Measurements from ENCODE around the gene XPNPEP1.

XPNPEP1 gene

GRCh38 chr10:109915566-109915965, 7.7 kb downstream of the XPNPEP1 start:
- H3K27me3 ChIP-seq (ENCODE audit: control insufficient read depth, low read length), result no peaks in the 10 kb centered on the region
- no peaks in the 10 kb centered on the region for H4K20me1 ChIP-seq (ENCODE audit: control insufficient read depth, insufficient read depth, low read depth, low read length)
- peaks cover 27% of the 10 kb centered on the region for H3F3A ChIP-seq (ENCODE audit: control insufficient read depth, insufficient read depth)
- peak overlapping the region; percentile 39 for H3K4me3 ChIP-seq (ENCODE audit: low read length)
- peak overlapping the region; percentile 51 for H3K4me2 ChIP-seq (ENCODE audit: low read length)
- peaks cover 93% of the 10 kb centered on the region for H3K4me1 ChIP-seq (ENCODE audit: control insufficient read depth, low read length)
- peaks cover 58% of the 10 kb centered on the region for H3K36me3 ChIP-seq (ENCODE audit: control insufficient read depth, low read length)
- TF ChIP-seq EZH2phosphoT487 (IDR thresholded peaks at IDR 0.05; ENCODE audit: borderline replicate concordance, low read length) (no peak), CTCF (IDR thresholded peaks at IDR 0.05; ENCODE audit: low read depth, low read length, poor library complexity, severe bottlenecking) (no peak)
- peaks cover 77% of the 10 kb centered on the region for H3K79me2 ChIP-seq (ENCODE audit: control insufficient read depth, low read length)
- no peaks in the 10 kb centered on the region for H3K9me2 ChIP-seq (replicated peaks; ENCODE audit: control insufficient read depth, low read length)
- H3K27ac ChIP-seq (ENCODE audit: low read depth, low read length), result peak overlapping the region; percentile 93
- H3K9me3 ChIP-seq (ENCODE audit: control insufficient read depth, insufficient read depth, low read length), result no peaks in the 10 kb centered on the region

- Histone ChIP-seq H3K9me2 (replicated peaks; ENCODE audit: control insufficient read depth, low read length) (no peaks in the 10 kb centered on the region), H3K9me3 (ENCODE audit: control insufficient read depth, insufficient read depth, low read length) (no peaks in the 10 kb centered on the region), H3K36me3 (ENCODE audit: control insufficient read depth, low read length) (peaks cover 57% of the 10 kb centered on the region), H3K27ac (ENCODE audit: low read depth, low read length) (peak overlapping the region; percentile 93), H3K4me1 (ENCODE audit: control insufficient read depth, low read length) (peaks cover 94% of the 10 kb centered on the region), H3K27me3 (ENCODE audit: control insufficient read depth, low read length) (no peaks in the 10 kb centered on the region), H4K20me1 (ENCODE audit: control insufficient read depth, insufficient read depth, low read depth, low read length) (no peaks in the 10 kb centered on the region), H3K79me2 (ENCODE audit: control insufficient read depth, low read length) (peaks cover 74% of the 10 kb centered on the region), H3F3A (ENCODE audit: control insufficient read depth, insufficient read depth) (peaks cover 27% of the 10 kb centered on the region), H3K4me3 (ENCODE audit: low read length) (peak overlapping the region; percentile 39), H3K4me2 (ENCODE audit: low read length) (peak overlapping the region; percentile 51)
- no peak for TF ChIP-seq EZH2phosphoT487 (IDR thresholded peaks at IDR 0.05; ENCODE audit: borderline replicate concordance, low read length)
- TF ChIP-seq CTCF (IDR thresholded peaks at IDR 0.05; ENCODE audit: low read depth, low read length, poor library complexity, severe bottlenecking), result no peak
Measured at GRCh38 chr10:109914966-109915365, 8.3 kb downstream of the XPNPEP1 start.

GRCh38 chr10:109913306-109913892, 9.9 kb downstream of the XPNPEP1 start:
- no peaks in the 10 kb centered on the region for H3K9me2 ChIP-seq (replicated peaks; ENCODE audit: control insufficient read depth, low read length)
- H3K4me2 ChIP-seq (ENCODE audit: low read length), result peak overlapping the region; percentile 87
- no peaks in the 10 kb centered on the region for H4K20me1 ChIP-seq (ENCODE audit: control insufficient read depth, insufficient read depth, low read depth, low read length)
- H3F3A ChIP-seq (ENCODE audit: control insufficient read depth, insufficient read depth), result peaks cover 27% of the 10 kb centered on the region
- H3K4me3 ChIP-seq (ENCODE audit: low read length), result peak overlapping the region; percentile 67
- H3K9me3 ChIP-seq (ENCODE audit: control insufficient read depth, insufficient read depth, low read length), result no peaks in the 10 kb centered on the region
- H3K27me3 ChIP-seq (ENCODE audit: control insufficient read depth, low read length), result no peaks in the 10 kb centered on the region
- no peak for TF ChIP-seq EZH2phosphoT487 (IDR thresholded peaks at IDR 0.05; ENCODE audit: borderline replicate concordance, low read length)
- no peak for TF ChIP-seq CTCF (IDR thresholded peaks at IDR 0.05; ENCODE audit: low read depth, low read length, poor library complexity, severe bottlenecking)
- peaks cover 63% of the 10 kb centered on the region for H3K79me2 ChIP-seq (ENCODE audit: control insufficient read depth, low read length)
- H3K27ac ChIP-seq (ENCODE audit: low read depth, low read length), result peak overlapping the region; percentile 93
- peaks cover 63% of the 10 kb centered on the region for H3K36me3 ChIP-seq (ENCODE audit: control insufficient read depth, low read length)
- peaks cover 87% of the 10 kb centered on the region for H3K4me1 ChIP-seq (ENCODE audit: control insufficient read depth, low read length)

All from DOHH2 (cell line).